Islet precursor cell (in vitro differentiated cells): ENCODE results near the gene PLAAT2.
A peak's percentile ranks its signal among the peaks of the same experiment; 100 is the strongest.

Experiments used
- DNase-seq: peaks from one replicate; pipeline ENCODE4 v3.0.0-alpha.2; 2018

Gene PLAAT2

GRCh38 chr11:63574856-63575602, 11.8 kb upstream of the PLAAT2 start:
- DNase-seq: peak; percentile 49

- peak; percentile 37 for DNase-seq
Measured at GRCh38 chr11:63573881-63574855, 11.0 kb upstream of the PLAAT2 start.

DNA sequence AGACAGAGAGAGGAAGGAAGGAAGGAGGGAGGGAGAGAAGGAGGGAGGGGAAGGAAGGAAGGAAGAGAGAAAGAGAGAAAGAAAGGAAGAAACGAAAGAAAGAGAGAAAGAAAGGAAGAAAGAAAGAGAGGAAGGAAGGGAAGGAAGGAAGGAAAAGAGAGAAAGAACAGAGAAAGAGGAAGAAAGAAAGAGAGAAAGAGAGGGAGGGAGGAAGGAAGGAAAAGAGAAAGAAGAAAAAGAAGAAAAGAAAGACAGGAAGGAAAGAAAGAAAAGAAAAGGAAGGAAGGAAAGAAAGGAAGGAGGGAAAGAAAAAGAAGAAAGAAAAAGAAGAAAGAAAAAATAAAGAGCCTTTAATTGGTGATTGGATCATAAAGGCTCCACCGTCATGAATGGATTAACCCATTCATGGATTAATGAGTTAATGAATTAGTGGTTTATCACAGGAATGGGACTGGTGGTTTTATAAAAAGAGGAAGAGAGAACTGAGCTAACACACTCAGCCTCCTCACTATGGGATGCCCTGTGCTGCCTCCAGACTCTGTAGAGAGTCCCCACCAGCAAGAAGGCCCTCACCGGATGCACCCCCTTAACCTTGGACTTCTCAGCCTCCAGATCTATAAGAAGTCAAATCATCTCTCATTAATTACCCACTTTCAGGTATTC, 9.0 kb upstream of the PLAAT2 start:
- peak; percentile 7 for DNase-seq

DNA sequence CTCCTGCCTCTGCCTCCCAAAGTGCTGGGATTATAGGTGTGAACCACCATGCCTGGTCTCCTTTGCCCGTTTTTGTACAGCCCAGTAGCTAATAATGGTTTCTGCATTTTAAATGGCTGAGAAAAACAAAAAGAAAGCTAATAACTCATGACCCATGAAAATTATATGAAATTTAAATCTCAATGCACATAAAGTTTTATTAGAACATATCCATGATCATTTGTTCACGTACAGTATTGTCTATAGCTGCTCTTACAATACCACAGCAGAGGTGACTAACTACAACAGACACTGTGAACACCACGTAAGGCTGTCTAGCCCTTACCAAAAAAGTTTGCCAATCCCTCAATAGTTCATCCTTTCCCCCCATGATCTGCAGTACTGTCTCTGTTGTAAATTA, 6.4 kb upstream of the PLAAT2 start:
- peak; percentile 12 for DNase-seq

- no peak for DNase-seq
Measured at GRCh38 chr11:63567044-63567840, 4.1 kb upstream of the PLAAT2 start.

GRCh38 chr11:63564784-63565350, 1.7 kb upstream of the PLAAT2 start:
- no peak for DNase-seq

DNA sequence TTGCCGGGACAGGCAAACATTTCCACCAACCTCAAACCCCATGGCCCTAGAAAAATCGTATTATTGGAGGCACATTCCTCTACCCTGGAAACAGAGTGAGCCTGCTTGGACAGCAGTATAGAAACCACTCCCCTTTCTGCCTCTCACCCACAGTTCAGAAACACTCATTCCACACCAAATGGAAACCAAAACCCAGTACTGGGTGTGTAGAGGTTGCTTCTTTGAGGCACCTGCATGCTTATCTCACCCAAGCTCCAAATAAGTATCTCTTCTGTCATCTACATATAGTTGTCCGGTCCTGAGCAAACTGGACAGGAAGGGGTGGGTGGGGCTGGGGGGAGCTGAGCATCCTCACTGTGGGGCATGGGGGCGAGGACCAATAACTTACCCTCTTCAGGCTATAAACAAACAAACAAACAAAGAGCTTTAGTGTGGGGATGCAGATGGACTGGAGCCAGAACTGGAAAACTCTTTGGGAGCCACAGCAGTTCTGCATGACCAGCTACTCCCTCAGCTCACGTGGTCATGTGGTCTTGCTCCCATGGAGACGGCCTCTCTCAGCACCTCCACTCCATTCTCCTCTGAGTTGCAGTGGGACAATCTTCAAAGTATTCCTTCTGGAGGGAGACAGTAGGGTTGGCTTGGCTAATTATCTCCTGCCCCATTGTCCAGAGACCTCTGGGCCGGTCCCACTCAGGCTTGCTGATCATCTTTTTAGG, 1.0 kb upstream of the PLAAT2 start:
- DNase-seq: no peak

- DNase-seq: no peak
Measured at GRCh38 chr11:63560506-63561180, 2.5 kb downstream of the PLAAT2 start.

DNA sequence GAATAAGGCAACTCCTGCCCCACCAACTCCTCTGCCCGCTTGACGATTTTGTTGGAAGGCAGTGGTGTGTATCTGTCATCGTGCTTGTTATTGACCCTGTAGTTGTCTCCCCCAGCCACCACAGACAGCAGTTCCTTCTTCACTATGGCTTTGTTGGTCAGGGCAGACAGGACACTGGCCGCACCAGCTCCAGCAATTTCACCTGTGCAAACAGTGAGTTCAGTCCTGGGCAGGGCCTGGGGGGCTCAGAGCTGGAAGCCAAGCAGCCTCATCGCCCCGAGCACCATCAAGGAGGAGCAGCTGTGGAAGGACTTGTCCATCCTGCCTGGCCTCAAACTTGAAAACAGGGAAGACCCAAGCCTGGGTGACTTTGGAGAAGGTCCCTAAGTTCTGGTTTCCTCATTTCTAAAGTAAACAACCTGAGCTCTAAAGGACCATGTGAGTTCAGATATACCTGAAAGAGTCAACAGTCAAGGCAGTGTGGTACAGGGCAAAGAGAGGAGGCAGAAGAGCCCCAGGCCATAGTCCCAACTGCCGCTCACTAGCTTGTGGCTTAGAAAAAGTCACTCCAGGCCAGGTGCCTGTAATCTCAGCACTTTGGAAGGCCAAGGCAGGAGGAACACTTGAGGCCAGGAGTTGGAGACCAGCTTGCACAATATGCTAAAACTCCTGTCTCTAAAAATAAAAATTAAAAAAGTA, 4.6 kb downstream of the PLAAT2 start:
- no peak for DNase-seq

DNA sequence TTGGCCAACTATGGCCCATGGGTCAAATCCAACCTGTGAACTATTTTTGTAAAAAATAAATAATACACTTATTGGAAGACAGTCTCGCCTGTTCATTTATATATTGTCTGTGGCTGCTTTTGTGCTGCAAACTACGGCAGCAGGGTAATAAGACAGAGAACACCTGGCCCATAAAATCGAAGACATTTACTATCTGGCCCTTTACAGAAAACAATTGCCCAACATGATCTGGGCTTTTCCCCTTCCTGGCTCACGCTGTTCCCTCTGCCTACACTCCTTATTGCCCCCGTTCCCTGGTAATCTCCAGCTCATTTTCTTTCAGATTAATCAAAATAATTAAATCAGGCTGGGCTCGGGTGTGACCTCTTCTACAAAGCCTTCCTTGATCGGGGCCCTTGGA, 5.6 kb downstream of the PLAAT2 start:
- DNase-seq: no peak

DNA sequence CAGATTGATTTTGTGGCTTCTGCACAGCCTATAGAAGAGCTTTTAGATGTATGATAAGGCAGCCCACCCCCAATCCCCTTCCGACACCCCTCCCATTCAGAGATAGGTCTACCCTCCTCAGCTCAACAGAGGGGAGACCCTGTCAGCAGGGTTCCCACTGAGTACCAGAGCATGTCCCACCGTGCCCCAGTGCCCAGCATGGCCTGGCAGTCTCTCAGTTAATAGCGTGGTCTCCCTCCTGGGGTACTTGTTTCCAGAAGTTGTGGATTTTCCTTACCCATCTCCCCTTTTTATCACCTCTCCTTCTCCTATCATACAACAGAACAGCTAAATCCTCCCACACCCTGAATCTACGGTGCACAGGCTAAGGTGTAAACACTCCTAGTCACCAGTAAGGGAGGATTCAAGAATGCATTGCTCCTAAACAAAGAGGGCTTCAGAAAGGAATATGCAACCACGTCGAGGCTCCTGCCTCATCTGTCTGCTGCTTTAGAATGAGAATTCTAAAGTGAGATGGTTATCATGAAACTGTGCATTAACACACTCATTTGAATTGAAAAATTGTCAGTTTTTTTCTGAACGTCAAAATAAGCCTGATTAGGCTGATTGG, 6.7 kb downstream of the PLAAT2 start:
- DNase-seq: no peak

GRCh38 chr11:63554877-63555223, 8.3 kb downstream of the PLAAT2 start:
- DNase-seq: no peak

- DNase-seq: no peak
Measured at GRCh38 chr11:63553759-63554158, 9.4 kb downstream of the PLAAT2 start.

DNA sequence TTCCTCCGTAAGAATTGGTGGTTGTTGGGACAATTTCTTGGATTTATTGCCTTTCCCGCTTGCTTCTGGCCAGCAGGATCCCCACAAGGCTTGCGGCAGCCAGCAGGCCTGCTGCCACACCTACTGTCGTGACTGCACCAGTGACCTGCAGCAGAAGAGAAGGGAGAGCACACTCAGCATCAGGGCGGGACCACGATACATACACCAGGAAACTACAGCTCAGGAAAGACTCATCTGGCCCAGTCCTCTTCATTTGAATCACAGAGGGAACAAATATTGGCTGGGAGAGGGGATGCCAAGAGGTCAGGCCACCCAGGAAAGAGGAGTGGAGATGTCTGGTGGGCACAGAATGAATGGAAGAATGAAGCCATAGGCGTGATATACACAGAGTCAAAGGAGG, 10.3 kb downstream of the PLAAT2 start:
- DNase-seq: no peak

DNA sequence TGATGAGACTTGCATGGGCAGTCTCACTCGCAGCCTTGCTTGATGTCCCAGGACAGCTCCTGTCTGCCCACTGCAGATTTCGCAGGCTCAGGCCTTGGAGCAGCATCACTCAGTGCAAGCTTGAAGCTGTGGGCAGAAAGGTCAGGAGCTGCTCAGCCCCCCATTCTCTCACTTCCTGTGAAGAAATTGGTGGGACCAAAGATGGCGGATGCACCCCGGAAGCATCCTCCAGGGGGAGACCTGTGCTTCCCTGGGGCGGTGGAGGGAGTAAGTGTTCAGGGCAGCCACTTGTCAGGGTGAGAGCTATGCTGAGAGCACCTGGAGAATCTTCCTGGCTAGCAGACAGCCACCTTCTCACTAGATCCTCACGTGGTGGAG, 11.3 kb downstream of the PLAAT2 start:
- DNase-seq: no peak

GRCh38 chr11:63551091-63551888, 11.9 kb downstream of the PLAAT2 start:
- DNase-seq: no peak

GRCh38 chr11:63550156-63550700, 13.0 kb downstream of the PLAAT2 start:
- DNase-seq: peak; percentile 11

DNA sequence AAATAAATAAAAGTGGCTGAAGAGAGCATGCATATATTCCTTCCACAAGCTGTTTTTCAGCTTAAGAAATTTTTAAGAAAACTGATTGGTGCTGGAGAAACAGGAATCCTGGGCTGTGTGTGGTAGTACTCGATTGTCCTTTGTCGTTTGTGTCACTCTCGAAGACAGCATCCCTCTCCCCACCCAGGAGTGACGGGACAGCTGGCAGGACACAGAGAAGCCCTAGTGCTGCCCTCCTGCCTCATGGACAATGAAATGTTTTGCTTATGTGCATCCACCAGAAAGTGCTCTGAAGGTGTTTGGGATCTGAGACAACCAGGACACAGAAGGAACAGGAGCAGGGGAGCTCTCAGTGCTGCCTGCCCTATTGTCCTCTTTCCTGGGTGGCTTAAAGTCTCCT, 13.8 kb downstream of the PLAAT2 start:
- DNase-seq: no peak

GRCh38 chr11:63548178-63548577, 15.0 kb downstream of the PLAAT2 start:
- DNase-seq: no peak
